GM18868 (cell line): Measurements from ENCODE around the gene GNB1L.
"Not testable (repeated sequence)": the region's sequence is repeated elsewhere in the genome, so short reads cannot be mapped to it uniquely, and the experiment has no call there.

Source experiments
- ATAC-seq: cut with Tn5 transposase; IDR thresholded peaks from one replicate; pipeline ENCODE4 v1.9.1; 2021; ENCODE audit warnings: mild to moderate bottlenecking, moderate library complexity; ENCODE audit not compliant: unreplicated experiment

Gene GNB1L

DNA sequence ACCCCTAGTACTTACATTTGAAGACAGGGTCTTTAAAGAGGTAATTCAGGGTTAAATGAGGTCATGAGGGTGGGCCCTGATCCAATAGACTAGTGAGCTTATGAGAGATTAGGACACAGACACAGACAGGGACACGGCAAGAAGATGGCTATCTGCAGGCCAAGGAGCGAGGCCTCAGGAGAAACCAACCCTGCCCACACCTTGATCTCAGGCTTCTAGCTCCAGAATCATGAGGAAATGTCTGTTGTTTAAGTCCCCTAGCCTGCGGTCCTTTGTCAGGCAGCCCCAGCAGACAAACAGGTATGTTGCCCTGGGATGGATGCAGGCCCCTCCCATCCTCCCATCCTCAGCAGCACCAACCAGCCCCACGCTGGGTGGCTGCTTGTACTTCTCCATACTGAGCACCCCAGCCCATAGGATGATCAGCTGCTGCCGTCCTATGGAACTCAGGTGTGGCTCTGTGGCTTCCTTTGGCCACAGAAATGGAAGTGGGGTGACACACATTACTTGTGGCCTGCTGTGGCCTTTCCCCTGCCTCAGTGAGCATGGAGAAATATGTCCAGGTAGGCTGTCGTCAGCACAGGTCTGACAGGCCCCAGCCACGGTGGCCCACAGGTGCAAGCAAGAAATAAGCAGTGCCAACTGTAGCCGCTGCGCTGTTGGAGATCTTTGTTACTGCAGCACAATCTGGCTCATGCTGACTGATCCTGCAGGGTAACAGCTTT is 7.9 kb downstream of the GNB1L start:
- no peak for ATAC-seq

DNA sequence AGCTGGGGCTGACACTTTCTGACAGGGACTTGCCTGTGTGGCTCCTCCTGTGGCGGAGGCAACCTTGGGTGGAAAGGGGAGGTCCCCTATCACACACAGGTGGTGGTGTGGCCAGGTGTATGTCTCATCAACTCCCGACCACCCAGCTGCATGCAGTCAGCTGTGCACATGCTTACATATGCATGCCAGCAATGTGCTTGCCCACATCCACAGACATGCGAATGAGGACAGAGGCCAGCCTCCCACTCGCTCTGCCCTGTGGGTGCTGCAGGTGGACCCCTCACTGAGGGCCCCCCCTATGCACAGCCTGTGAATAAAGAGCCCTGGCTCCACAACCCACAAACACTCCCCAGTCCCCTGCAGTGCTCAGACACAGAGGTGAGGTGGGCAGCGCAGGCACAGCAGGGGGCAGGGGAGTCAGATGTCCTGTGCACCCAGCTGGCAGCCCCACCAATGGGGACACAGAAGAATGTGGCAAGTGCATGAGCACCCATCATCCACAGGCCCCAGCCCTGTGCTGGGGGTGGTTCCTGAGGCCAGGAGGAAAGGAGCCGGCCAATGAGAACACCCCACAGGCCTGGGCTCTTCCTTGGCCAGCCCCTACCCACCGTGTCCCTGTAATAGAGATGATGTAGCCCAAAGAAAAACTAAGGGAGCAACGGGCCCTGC is 9.5 kb downstream of the GNB1L start:
- no peak for ATAC-seq

DNA sequence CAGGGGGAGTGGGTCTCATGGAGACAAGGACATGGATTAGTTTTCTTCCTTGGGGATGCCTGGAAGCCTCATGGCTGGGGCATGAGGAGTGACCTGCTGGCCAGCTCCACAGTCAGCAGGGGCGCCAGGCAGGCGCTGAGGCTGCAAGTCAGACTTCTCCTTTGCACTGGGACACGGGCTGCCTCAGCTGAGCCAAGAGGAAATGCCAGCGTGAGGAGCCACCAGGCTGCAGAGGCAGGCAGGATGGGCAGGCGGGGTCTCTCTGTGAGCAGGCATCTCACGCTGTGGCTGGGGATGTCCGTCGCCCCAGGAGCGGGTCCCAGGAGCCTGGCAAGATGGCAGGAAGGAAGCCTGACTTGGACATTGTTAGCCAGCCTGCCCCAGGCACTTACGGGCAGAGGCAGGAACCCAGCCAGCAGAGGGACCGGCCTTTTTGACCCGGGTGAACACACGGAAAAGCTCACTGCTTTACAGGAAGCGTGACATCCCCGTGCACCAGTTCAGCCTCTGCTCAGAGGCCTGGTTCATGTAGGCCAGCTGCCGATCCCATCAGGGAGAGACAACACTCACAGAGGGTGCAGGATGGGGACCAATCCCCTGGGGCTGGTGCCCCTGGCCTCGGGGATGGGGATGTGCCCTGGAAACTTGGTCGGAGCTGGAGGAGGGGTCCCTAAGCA is 10.2 kb downstream of the GNB1L start:
- no peak for ATAC-seq

DNA sequence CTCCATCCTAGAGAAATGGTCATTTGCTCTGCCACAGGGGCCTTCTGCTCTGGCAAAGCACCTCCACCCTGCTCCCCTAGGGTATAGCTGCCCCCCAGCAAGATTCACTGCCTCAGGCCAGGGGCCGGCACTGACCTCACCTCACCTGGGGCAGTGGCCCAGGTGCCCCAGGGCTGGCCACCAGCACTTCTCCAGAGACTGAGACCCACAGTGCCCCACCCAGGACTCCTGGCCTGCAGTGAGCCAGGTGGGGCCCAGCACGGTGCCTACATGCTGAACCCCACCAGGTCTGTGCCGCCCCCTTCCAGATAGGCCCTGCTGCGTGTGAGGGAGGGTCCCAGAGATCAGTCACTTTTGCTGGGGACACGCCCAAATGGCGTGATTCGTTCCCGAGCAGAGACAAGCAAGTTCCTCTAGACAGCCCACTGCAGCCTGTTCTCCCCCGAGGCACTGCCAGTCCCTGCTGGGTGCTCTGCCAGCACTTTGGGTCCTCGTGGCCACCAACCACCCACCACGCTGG is 10.8 kb downstream of the GNB1L start:
- no peak for ATAC-seq

DNA sequence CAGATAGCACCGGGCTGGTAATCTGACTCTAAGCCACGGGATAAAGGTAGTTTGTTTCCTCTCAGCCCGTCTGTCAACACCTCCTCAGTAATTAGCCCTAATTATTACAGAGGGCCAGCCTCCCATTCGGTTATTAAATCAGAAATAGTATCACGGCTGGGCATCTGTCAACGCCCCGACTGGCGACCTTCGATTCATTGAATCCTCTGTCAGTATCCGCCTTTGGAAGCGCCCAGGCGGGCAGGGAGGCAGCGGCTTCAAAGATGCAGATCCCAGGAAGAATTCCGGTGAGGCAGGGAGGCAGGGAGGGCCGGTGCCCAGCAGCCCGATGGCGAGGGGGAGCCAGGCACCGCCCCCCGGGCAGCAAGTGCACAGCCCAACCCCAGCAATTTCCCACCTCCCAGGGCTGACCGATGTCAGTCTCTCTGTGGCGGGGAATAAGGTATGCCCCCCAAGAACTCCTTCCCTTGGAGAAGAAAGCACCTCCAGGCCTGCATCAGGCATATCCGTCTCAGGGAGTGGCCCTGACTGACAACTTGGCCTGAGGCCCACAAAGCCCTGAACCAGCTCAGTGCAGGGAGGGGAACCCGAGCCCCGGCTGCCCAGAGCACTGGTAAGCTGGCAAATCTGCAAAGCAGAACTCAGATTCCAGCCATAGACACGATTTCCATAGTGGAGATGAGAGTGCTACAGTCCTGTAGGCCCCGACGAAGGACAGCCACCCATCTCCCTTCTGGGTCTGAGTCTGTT is 11.4 kb downstream of the GNB1L start:
- no peak for ATAC-seq

DNA sequence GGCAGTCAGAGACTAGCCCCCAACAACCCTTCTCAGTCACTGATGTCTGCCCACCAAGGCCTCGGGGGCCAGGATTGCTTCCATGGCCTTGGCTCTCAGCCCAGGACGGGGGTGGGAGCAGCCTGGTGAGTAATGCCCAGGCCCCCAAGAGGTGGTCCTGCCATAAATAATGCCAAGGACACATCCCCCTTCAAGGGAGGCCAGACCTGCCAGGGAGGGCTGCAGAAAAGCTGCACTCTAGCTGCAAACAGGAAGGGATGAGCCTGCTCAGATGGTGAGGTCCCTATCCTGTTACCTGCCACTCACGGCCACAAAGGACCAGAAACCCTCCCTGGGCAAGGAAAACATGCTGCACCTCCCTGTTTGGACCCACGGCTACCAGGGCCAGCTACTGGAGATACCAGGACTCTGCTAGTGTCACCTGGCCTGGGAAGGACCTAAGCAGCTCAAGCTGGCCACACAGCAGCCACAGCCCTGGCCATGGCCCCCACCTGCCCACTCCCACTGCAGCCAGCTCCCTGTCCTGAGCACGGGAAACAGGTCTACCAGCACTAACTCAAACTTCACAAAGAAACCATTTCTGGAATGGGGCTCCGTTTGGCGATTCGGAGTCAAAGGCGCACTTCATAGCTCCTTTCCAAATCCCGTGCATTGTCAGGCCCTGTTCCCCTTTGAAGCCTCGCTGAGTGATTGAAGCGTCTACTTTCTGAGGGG is 12.1 kb downstream of the GNB1L start:
- no peak for ATAC-seq

DNA sequence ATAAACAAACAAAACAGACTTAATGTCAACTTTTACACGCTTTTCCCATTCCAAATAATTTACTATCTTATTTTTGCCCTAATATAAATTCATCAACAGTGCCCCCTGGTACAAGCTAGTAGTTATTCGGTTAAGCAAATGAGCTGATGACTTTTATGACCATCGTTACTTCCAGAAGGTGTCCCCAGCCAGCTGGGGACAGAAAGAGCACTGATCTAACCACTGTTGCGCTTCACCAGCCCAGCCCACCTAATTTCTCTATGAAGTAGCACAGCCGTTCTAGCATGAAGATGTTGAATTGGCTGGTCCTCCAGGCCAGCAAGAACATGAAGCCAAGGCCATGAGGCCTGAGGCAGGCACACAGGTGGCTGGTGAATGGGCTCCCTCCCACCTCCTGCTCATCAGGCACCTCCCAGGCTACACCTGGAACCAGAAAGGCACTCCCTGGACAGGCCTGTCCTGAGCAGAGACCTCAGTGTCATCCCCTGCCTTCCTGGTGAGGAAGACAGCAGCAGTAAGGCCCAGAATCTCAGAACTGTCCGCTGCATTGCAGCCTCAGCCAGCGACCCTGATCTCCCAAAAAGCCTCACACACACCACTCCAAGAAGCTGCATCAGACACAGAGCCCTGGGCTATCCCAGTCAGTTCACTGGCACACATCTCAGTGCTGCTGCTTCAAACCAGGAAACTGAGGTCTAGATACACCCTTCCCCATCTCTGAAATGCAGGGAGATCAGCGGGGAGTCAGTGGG is 12.9 kb downstream of the GNB1L start:
- no peak for ATAC-seq

DNA sequence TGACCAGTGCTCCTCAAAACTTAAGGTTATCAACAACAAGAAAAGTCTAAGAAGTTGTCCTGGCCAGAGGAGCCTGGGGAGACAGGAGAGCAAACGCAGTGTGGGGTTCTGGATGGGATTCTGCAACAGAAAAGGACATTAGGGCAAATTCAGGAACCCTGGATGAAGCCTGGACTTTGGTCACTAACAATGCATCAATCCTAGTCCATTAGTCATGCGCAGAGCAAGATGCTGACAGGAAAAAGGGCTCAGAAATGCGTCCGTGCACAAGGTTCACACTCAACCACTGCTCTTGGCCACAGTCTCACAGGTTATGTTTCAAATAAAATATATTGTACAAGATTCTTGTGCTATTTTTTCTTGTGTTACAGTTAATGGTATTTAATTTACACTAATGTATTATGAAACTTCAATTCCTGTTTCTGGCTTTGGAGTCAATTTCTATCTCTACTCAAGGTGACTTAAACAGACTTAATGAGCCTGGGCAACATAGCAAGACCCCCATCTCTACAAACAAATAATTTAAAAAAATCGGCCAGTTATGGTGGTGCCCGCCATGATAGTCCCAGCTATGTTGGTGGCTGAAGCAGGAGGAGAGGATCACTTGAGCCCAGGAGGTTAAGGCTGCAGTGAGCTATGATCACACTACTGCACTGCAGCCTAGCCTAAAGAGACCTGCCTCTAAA is 13.6 kb downstream of the GNB1L start:
- ATAC-seq = no peak

DNA sequence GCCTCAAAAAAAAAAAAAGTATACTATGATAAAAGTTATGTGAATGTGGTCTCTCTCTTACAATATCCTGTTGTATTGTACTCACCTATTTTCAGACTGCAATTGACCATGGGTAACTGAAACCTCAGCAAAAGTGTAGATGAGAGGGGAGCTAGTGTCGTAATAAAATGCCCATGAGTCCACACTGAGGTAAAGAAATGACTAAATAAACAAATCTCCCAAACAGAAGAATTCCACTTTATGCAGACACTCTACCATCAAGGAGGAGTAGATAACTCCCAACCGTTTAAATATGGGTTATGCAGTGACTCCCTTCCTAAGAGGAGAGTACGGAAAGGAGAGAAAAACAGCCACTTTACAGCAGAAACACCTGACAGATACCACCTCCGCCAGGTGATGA is 14.6 kb downstream of the GNB1L start:
- no peak for ATAC-seq

DNA sequence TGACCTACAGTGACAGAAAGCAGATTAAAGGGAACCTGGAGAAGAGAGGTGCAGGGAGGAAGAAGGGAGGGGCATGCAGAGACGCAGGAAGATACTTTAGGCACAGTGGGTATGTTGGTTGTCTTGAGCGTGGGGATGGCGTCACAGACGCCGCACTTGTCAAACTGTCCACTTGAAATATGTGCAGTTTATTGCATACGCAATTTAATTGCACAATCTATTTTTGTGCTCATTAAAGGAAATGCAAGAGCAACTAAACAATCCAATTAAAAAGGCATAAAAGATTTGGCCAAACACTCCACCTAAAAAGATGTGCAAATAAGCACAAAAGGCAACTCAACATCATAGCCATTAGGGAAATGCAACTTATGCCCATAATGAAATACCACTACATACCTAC is 16.8 kb downstream of the GNB1L start:
- ATAC-seq = no peak

DNA sequence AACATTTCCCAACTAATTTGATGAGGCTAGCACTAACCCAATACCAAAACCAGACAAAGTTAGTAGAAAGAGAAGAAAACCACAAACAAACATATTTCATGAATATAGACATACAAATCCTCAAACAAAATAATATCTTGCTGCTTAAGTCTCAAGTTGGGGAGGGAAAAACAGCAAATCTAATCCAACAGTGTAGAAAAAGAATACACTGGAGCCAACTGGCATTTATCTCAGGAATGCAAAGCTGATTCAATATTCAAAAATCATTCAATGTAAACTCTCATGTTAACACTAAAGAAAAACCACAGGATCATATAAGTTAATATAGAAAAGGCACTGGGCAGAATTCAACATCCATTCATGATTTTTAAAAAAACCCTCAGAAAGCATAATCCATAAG is 18.2 kb downstream of the GNB1L start:
- no peak for ATAC-seq

DNA sequence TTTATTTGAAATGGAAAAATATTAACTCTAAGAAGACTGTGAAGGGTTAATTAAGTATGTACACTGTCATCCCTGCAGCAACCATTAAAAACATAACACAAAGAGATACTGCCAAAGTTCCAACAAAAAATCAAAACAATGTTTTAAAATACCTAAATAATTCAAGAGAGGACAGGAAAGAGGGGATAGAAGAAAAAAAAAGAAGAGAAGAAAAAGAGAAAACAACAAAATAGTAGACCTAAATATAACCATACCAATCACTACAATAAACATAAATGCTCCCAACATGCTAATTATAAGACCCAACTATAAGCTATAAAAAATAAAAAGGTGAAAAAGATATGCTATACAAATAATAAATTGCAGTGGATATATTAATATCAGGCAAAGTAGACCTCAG is 20.1 kb downstream of the GNB1L start:
- no peak for ATAC-seq

DNA sequence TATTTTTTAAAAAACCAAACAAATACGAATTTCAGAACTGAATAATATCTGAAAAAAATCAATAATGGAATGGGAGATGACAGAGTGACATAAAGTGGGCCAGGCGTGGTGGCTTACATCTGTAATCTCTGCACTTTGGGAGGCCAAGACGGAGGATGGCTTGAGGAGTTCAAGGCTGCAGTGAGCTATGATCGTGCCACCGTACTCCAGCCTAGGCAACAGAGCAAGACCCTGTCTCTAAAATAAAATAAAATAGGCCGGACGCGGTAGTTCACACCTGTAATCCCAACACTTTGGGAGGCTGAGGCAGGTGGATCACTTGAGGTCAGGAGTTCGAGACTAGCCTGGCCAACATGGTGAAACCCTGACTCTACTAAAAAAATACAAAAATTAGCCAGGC is 21.3 kb downstream of the GNB1L start:
- ATAC-seq = not testable (repeated sequence)

DNA sequence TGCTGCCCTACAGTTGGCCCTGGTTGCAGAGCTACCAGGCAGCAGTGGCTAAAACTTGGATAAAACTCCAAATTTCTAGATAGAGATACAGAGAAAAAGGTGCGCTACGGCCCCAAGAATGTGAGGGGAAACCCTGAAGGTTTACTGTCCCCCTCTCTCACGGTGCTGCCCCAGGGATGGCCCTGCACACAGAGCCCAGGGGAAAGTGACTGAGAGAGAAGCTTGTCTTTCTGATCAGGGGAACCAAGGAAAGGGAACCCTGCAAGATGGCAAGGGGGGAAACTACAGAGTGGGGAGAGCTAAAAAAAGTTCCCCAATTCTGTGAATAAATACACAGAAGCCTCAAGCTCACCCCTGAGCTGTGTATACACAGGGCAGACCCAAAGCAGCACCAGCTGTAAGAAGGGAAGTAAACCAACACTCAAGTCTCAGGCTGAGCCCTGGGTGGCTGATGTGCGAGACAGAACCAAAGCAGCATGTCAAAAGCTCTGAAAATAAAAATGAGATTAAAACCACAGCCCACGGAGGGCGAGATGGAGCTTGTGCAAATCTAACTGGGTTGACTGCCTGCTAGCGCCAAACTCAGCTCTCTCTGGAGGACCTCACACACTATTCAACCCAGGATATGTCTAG is 22.1 kb downstream of the GNB1L start:
- peak; percentile 51 for ATAC-seq

DNA sequence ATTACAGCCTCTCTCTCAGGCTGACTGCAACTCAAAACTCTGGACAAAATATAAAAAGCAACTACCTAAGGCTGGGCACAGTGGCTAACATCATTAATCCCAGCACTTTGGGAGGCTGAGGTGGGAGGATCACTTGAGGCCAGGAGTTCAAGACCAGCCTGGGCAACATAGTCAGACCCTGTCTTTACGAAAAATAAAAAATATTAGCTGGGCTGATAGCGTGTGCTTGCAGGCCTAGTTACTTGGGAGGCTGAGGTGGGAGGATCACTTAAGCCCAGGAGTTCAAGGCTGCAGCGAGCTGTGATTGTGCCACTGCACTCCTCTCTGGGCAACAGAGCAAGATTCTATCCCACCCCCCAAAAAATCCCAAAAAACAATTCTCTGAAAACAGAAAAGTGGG is 22.7 kb downstream of the GNB1L start:
- ATAC-seq = not testable (repeated sequence)

DNA sequence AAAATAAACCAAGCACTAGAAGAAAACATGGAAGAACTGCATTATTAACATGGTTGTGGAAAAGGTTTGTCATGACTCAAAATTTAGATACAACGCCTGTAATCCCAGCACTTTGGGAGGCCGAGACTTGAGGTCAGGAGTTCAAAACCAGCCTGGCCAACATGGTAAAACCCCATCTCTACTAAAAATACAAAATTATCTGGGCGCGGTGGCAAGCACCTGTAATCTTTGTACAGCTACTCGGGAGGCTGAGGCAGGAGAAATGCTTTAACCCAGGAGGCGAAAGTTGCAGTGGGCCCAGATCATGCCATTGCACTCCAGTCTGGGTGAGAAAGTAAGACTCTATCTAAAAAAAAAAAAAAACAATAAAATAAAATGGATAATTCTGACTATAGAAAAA is 23.7 kb downstream of the GNB1L start:
- ATAC-seq = no peak

DNA sequence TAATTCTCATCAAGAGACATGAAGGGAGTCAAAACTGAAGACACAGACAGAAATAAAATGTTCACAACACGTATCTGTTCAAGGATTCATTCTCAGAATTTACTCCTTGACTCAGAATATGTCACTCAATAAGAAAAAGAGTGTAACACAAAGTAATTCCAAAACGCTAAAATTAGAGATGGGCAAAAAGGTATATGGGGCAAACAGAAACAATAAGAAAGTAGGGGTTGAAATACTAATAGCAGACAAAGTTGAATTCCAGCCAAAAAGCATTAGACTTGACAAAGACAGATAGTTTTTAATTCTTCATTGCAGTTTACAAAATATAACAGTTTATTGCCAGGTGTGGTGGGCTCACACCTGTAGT is 26.7 kb downstream of the GNB1L start:
- ATAC-seq = no peak

DNA sequence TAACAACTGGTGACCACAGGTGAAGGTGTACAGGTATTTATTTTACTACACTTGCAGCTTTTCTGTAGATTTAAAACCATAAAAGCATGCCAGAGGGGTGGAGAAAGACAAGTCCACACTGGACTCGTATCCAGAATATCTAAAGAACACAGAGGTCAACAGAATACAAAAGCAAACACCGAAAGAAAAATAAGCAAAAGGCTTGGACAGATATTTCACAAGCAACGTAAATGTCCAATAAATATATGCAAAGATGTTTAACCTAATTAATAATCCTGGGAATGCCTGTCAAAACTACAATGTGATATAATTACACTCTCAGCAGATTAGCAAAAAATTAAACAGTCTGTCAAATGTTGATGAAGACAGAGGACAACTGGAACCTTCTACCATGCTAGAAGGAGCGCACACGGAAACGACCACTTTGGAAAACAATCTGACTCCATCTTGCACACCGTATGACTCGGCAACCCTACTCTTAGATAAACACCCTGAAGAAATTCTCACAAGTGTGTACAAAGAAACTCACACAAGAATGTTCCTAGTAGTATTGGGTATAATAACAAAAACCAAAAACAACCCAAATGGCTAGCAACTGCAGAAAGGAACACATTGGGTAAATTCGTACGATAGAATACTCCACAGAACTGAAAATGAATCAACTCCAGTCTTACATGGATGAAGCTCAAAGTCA is 27.2 kb downstream of the GNB1L start:
- ATAC-seq = no peak

DNA sequence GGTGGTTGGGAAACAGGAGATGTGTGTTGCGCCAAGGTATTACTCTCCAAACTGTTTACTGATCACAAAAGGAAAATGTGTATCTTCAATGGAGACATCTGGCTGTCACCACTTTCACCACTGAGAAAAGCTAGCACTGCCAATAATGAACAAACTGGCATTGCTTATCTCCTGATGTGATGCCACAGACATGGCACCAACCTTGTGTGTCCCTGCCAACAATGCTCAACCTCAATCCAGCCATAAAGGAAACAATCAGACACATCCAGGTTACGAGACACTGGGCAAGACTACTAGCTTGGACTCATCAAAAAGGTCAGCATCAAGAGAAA is 28.1 kb downstream of the GNB1L start:
- ATAC-seq = no peak
